IPS-20b (cell line): ENCODE results near the gene NF1.

Experiments used
- H3K27ac ChIP-seq: one replicate; pipeline ENCODE4 v1.5.1; 2013; ENCODE audit warnings: low read length
- H3K27me3 ChIP-seq: 2 replicates; pipeline ENCODE4 v1.6.1; 2013; ENCODE audit warnings: mild to moderate bottlenecking, low read length, inconsistent platforms; ENCODE audit not compliant: insufficient read depth
- H3K36me3 ChIP-seq: 2 replicates; pipeline ENCODE4 v1.6.1; 2013; ENCODE audit warnings: low read depth, mild to moderate bottlenecking, inconsistent platforms, low read length, moderate library complexity; ENCODE audit not compliant: insufficient read depth
- H3K4me1 ChIP-seq: 2 replicates; pipeline ENCODE4 v1.6.1; 2013; ENCODE audit warnings: mild to moderate bottlenecking, control low read depth, inconsistent platforms, low read length, moderate library complexity; ENCODE audit not compliant: insufficient read depth
- H3K4me3 ChIP-seq: 2 replicates; pipeline ENCODE4 v1.5.1; 2013; ENCODE audit warnings: mild to moderate bottlenecking, low read length, inconsistent platforms
- H3K9ac ChIP-seq: 2 replicates; pipeline ENCODE4 v1.6.1; 2013; ENCODE audit warnings: low read depth, mild to moderate bottlenecking, inconsistent platforms, low read length, moderate library complexity
- H3K9me3 ChIP-seq: 2 replicates; pipeline ENCODE4 v1.6.1; 2013; ENCODE audit warnings: mild to moderate bottlenecking, low read depth, low read length, inconsistent platforms; ENCODE audit not compliant: insufficient read depth

Gene NF1

GRCh38 chr17:31385428-31386285 is 290.9 kb downstream of the NF1 start:
- Histone ChIP-seq H3K9ac (no peak overlapping the region), H3K36me3 (no peaks in the 10 kb centered on the region), H3K27me3 (peaks cover 18% of the 10 kb centered on the region), H3K4me1 (no peaks in the 10 kb centered on the region), H3K9me3 (no peaks in the 10 kb centered on the region), H3K27ac (no peak overlapping the region), H3K4me3 (no peak overlapping the region)

- no peaks in the 10 kb centered on the region for H3K36me3 ChIP-seq
- no peak overlapping the region for H3K9ac ChIP-seq
- H3K4me1 ChIP-seq: no peaks in the 10 kb centered on the region
- no peak overlapping the region for H3K27ac ChIP-seq
- H3K27me3 ChIP-seq: peaks cover 25% of the 10 kb centered on the region
- H3K9me3 ChIP-seq: no peaks in the 10 kb centered on the region
- H3K4me3 ChIP-seq: no peak overlapping the region
These were observed 291.8 kb downstream of the NF1 start for GRCh38 chr17:31386542-31387075.

GRCh38 chr17:31387438-31387837 is 292.7 kb downstream of the NF1 start:
- Histone ChIP-seq H3K9me3 (no peaks in the 10 kb centered on the region), H3K27ac (no peak overlapping the region), H3K4me3 (no peak overlapping the region), H3K9ac (no peak overlapping the region), H3K36me3 (no peaks in the 10 kb centered on the region), H3K4me1 (no peaks in the 10 kb centered on the region), H3K27me3 (peaks cover 31% of the 10 kb centered on the region)

- Histone ChIP-seq H3K27me3 (peaks cover 40% of the 10 kb centered on the region), H3K4me3 (no peak overlapping the region), H3K4me1 (no peaks in the 10 kb centered on the region), H3K9me3 (no peaks in the 10 kb centered on the region), H3K27ac (no peak overlapping the region), H3K36me3 (no peaks in the 10 kb centered on the region), H3K9ac (no peak overlapping the region)
These were observed 293.6 kb downstream of the NF1 start for GRCh38 chr17:31388351-31388750.

- Histone ChIP-seq H3K4me3 (no peak overlapping the region), H3K9me3 (no peaks in the 10 kb centered on the region), H3K36me3 (no peaks in the 10 kb centered on the region), H3K4me1 (no peaks in the 10 kb centered on the region), H3K27ac (no peak overlapping the region), H3K27me3 (peaks cover 47% of the 10 kb centered on the region), H3K9ac (no peak overlapping the region)
These were observed 294.2 kb downstream of the NF1 start for GRCh38 chr17:31388770-31389656.

GRCh38 chr17:31389657-31390381 is 295.0 kb downstream of the NF1 start:
- Histone ChIP-seq H3K9me3 (no peaks in the 10 kb centered on the region), H3K9ac (no peak overlapping the region), H3K4me3 (no peak overlapping the region), H3K36me3 (no peaks in the 10 kb centered on the region), H3K4me1 (no peaks in the 10 kb centered on the region), H3K27ac (no peak overlapping the region), H3K27me3 (peaks cover 52% of the 10 kb centered on the region)

GRCh38 chr17:31390426-31390747 is 295.6 kb downstream of the NF1 start:
- Histone ChIP-seq H3K4me3 (no peak overlapping the region), H3K9me3 (no peaks in the 10 kb centered on the region), H3K27ac (no peak overlapping the region), H3K9ac (no peak overlapping the region), H3K36me3 (no peaks in the 10 kb centered on the region), H3K27me3 (peaks cover 52% of the 10 kb centered on the region), H3K4me1 (no peaks in the 10 kb centered on the region)

GRCh38 chr17:31390748-31391495 is 296.1 kb downstream of the NF1 start:
- Histone ChIP-seq H3K27ac (no peak overlapping the region), H3K36me3 (no peaks in the 10 kb centered on the region), H3K9me3 (no peaks in the 10 kb centered on the region), H3K9ac (no peak overlapping the region), H3K27me3 (peaks cover 52% of the 10 kb centered on the region), H3K4me3 (peak overlapping the region; percentile 61), H3K4me1 (no peaks in the 10 kb centered on the region)

- no peak within 1 kb of the TSS for H3K27ac ChIP-seq
- H3K4me3 ChIP-seq: peak within 1 kb of the TSS; percentile 61
- H3K4me1 ChIP-seq: no peaks in the 10 kb centered on the region
- H3K27me3 ChIP-seq: peaks cover 52% of the 10 kb centered on the region
- H3K36me3 ChIP-seq: no peaks in the 10 kb centered on the region
- H3K9me3 ChIP-seq: no peaks in the 10 kb centered on the region
- no peak within 1 kb of the TSS for H3K9ac ChIP-seq
These were observed 296.7 kb downstream of the NF1 start, which contains the start of gene RAB11FIP4 for GRCh38 chr17:31391496-31391949. Gene RAB11FIP4, plus strand, starts transcription at chr17:31391675. Its CDS starts 178 bp downstream, at chr17:31391853.

GRCh38 chr17:31392002-31392855 is 297.5 kb downstream of the NF1 start:
- H3K9ac ChIP-seq: no peak overlapping the region
- peak overlapping the region; percentile 59 for H3K4me3 ChIP-seq

More at GRCh38 chr17:31392002-31392855, 297.5 kb downstream of the NF1 start:
- Histone ChIP-seq H3K27me3 (peaks cover 52% of the 10 kb centered on the region), H3K36me3 (no peaks in the 10 kb centered on the region), H3K4me1 (no peaks in the 10 kb centered on the region), H3K9me3 (no peaks in the 10 kb centered on the region), H3K27ac (no peak overlapping the region)
